K562 (cell line): ENCODE measurements around the gene GPRIN3.

Experiments used
- ARNT ChIP-seq, 2 experiments: fragments of 450-650 bp; IDR thresholded peaks; 2 replicates each; pipeline ENCODE4 v1.6.1; 2016; ENCODE audit warnings: mild to moderate bottlenecking in 1 of 2
- ATF2 ChIP-seq: sonication (generic); formaldehyde crosslinking; IDR thresholded peaks from 2 replicates; pipeline ENCODE4 v1.8.1; 2022; ENCODE audit warnings: missing genetic modification reagents
- EP300 ChIP-seq: IDR thresholded peaks from 2 replicates; pipeline ENCODE4 v1.6.1; 2012; ENCODE audit warnings: low read length, improper control_type of control experiment
- HNRNPL ChIP-seq: fragments of 200-400 bp; formaldehyde crosslinking; IDR thresholded peaks from 2 replicates; pipeline ENCODE4 v1.6.1; 2017; ENCODE audit warnings: low read depth, mild to moderate bottlenecking, low read length
- MEF2A ChIP-seq: IDR thresholded peaks from 2 replicates; pipeline ENCODE4 v1.6.1; 2011; ENCODE audit warnings: low read depth, mild to moderate bottlenecking, low read length, moderate library complexity; ENCODE audit not compliant: control insufficient read depth
- POLR2AphosphoS5 ChIP-seq: IDR thresholded peaks from 2 replicates; pipeline ENCODE4 v1.6.1; 2011; ENCODE audit warnings: mild to moderate bottlenecking, low read depth, low read length, moderate library complexity; ENCODE audit not compliant: control insufficient read depth, insufficient read depth
- RUNX1 ChIP-seq: sonication (generic); IDR thresholded peaks from 2 replicates; pipeline ENCODE4 v1.6.1; 2016; ENCODE audit warnings: antibody characterized with exemption, low read depth
- TGIF2 ChIP-seq: sonication (generic); formaldehyde crosslinking; IDR thresholded peaks from 2 replicates; pipeline ENCODE4 v1.8.1; 2022; ENCODE audit warnings: mild to moderate bottlenecking, missing genetic modification reagents, moderate library complexity
- TF ChIP-seq, protein P1 (sequence below): sonication (generic); formaldehyde crosslinking; IDR thresholded peaks from 2 replicates; pipeline ENCODE4 v1.9.0; 2022; ENCODE audit warnings: mild to moderate bottlenecking, missing genetic modification reagents
- TF ChIP-seq, protein P2 (sequence below), 2 experiments: fragments of 450-650 bp; formaldehyde crosslinking in 1 of 2; IDR thresholded peaks; 2 replicates each; pipeline versions ENCODE4 v1.4.0 to v1.6.1; 2014 to 2020; ENCODE audit warnings: mild to moderate bottlenecking in 2 of 2, borderline replicate concordance in 1 of 2, low read depth in 1 of 2
- TF ChIP-seq, protein P3 (sequence below), 2 experiments: fragments of 450-650 bp in 1 of 2; sonication (generic) in 1 of 2; formaldehyde crosslinking in 1 of 2; IDR thresholded peaks; 2 replicates each; pipeline versions ENCODE4 v1.7.1 to v1.9.0; 2016 to 2022; ENCODE audit warnings: inconsistent platforms in 1 of 2, mild to moderate bottlenecking in 1 of 2, missing genetic modification reagents in 1 of 2
- TF ChIP-seq, protein P4 (sequence below): sonication (generic); formaldehyde crosslinking; IDR thresholded peaks from 2 replicates; pipeline ENCODE4 v1.5.0; 2020; ENCODE audit warnings: missing genetic modification reagents

DNA sequence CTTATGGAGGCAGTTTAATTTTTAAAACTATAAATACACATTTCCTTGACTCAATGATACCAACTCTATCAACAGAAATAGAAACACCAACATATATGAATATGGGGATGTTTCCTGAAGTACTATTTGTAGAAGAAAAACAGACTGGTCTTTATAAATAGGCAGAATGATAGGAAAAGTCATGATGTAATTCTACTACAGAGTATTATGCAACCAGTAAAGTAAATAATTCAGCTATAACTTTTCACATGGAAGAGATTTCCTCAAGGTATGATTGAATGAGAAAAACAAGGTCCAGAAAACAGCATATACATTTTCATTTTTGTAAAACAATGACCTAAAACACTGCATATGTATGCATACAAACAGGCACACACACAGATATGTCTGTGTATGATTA lies 56.2 kb downstream of the GPRIN3 start:
- TF ChIP-seq RUNX1, result no peak
- TF ChIP-seq, protein P1, sequence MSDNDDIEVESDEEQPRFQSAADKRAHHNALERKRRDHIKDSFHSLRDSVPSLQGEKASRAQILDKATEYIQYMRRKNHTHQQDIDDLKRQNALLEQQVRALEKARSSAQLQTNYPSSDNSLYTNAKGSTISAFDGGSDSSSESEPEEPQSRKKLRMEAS (CRISPR knock-in tag), result no peak
- TF ChIP-seq, protein P2, sequence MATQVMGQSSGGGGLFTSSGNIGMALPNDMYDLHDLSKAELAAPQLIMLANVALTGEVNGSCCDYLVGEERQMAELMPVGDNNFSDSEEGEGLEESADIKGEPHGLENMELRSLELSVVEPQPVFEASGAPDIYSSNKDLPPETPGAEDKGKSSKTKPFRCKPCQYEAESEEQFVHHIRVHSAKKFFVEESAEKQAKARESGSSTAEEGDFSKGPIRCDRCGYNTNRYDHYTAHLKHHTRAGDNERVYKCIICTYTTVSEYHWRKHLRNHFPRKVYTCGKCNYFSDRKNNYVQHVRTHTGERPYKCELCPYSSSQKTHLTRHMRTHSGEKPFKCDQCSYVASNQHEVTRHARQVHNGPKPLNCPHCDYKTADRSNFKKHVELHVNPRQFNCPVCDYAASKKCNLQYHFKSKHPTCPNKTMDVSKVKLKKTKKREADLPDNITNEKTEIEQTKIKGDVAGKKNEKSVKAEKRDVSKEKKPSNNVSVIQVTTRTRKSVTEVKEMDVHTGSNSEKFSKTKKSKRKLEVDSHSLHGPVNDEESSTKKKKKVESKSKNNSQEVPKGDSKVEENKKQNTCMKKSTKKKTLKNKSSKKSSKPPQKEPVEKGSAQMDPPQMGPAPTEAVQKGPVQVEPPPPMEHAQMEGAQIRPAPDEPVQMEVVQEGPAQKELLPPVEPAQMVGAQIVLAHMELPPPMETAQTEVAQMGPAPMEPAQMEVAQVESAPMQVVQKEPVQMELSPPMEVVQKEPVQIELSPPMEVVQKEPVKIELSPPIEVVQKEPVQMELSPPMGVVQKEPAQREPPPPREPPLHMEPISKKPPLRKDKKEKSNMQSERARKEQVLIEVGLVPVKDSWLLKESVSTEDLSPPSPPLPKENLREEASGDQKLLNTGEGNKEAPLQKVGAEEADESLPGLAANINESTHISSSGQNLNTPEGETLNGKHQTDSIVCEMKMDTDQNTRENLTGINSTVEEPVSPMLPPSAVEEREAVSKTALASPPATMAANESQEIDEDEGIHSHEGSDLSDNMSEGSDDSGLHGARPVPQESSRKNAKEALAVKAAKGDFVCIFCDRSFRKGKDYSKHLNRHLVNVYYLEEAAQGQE (IDR thresholded peaks at IDR 0.05; ENCODE audit: borderline replicate concordance), result no peak
- TF ChIP-seq, protein P2 (CRISPR knock-in tag; IDR thresholded peaks at IDR 0.05; ENCODE audit: low read depth), result no peak
- TF ChIP-seq TGIF2, result no peak
- TF ChIP-seq, protein P3, sequence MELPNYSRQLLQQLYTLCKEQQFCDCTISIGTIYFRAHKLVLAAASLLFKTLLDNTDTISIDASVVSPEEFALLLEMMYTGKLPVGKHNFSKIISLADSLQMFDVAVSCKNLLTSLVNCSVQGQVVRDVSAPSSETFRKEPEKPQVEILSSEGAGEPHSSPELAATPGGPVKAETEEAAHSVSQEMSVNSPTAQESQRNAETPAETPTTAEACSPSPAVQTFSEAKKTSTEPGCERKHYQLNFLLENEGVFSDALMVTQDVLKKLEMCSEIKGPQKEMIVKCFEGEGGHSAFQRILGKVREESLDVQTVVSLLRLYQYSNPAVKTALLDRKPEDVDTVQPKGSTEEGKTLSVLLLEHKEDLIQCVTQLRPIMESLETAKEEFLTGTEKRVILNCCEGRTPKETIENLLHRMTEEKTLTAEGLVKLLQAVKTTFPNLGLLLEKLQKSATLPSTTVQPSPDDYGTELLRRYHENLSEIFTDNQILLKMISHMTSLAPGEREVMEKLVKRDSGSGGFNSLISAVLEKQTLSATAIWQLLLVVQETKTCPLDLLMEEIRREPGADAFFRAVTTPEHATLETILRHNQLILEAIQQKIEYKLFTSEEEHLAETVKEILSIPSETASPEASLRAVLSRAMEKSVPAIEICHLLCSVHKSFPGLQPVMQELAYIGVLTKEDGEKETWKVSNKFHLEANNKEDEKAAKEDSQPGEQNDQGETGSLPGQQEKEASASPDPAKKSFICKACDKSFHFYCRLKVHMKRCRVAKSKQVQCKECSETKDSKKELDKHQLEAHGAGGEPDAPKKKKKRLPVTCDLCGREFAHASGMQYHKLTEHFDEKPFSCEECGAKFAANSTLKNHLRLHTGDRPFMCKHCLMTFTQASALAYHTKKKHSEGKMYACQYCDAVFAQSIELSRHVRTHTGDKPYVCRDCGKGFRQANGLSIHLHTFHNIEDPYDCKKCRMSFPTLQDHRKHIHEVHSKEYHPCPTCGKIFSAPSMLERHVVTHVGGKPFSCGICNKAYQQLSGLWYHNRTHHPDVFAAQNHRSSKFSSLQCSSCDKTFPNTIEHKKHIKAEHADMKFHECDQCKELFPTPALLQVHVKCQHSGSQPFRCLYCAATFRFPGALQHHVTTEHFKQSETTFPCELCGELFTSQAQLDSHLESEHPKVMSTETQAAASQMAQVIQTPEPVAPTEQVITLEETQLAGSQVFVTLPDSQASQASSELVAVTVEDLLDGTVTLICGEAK (IDR thresholded peaks at IDR 0.05), result no peak
- TF ChIP-seq, protein P3 (CRISPR knock-in tag; IDR thresholded peaks at IDR 0.05), result no peak
- no peak for TF ChIP-seq HNRNPL
- no peak for TF ChIP-seq ATF2 (CRISPR knock-in tag)
- TF ChIP-seq, protein P4, sequence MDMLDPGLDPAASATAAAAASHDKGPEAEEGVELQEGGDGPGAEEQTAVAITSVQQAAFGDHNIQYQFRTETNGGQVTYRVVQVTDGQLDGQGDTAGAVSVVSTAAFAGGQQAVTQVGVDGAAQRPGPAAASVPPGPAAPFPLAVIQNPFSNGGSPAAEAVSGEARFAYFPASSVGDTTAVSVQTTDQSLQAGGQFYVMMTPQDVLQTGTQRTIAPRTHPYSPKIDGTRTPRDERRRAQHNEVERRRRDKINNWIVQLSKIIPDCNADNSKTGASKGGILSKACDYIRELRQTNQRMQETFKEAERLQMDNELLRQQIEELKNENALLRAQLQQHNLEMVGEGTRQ, result no peak
- no peak for TF ChIP-seq MEF2A
- TF ChIP-seq EP300, result no peak
- TF ChIP-seq ARNT (IDR thresholded peaks at IDR 0.05), result no peak
- TF ChIP-seq POLR2AphosphoS5, result no peak
